ENCODE data around the gene NEK6.

Gene NEK6

GRCh38 chr9:124347206-124347967, 89.6 kb downstream of the NEK6 start:
- TF ChIP-seq, protein P1, sequence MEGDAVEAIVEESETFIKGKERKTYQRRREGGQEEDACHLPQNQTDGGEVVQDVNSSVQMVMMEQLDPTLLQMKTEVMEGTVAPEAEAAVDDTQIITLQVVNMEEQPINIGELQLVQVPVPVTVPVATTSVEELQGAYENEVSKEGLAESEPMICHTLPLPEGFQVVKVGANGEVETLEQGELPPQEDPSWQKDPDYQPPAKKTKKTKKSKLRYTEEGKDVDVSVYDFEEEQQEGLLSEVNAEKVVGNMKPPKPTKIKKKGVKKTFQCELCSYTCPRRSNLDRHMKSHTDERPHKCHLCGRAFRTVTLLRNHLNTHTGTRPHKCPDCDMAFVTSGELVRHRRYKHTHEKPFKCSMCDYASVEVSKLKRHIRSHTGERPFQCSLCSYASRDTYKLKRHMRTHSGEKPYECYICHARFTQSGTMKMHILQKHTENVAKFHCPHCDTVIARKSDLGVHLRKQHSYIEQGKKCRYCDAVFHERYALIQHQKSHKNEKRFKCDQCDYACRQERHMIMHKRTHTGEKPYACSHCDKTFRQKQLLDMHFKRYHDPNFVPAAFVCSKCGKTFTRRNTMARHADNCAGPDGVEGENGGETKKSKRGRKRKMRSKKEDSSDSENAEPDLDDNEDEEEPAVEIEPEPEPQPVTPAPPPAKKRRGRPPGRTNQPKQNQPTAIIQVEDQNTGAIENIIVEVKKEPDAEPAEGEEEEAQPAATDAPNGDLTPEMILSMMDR (IDR thresholded peaks at IDR 0.05; ENCODE audit: low read depth, low read length, missing control alignments), result no peak
- in situ Hi-C loops (cut with HindIII; ENCODE audit: low pct_ligation_motif_present, low sequenced_read_pairs), result no loop called here
- Histone ChIP-seq H3K27ac (no peak overlapping the region), H3K4me3 (ENCODE audit: low read depth, low read length) (no peak overlapping the region), H3K27me3 (replicated peaks) (no peaks in the 10 kb centered on the region), H3K36me3 (replicated peaks) (peaks cover 78% of the 10 kb centered on the region)
- no peak for DNase-seq

- H3K4me3 ChIP-seq (ENCODE audit: low read depth, low read length), result no peak overlapping the region
- in situ Hi-C loops (cut with HindIII; ENCODE audit: low pct_ligation_motif_present, low sequenced_read_pairs), result no loop called here
Measured at GRCh38 chr9:124347968-124348358, 90.2 kb downstream of the NEK6 start.

GRCh38 chr9:124348363-124348762, 90.6 kb downstream of the NEK6 start:
- Histone ChIP-seq H3K36me3 (replicated peaks) (peaks cover 87% of the 10 kb centered on the region), H3K27ac (no peak overlapping the region), H3K27me3 (replicated peaks) (no peaks in the 10 kb centered on the region), H3K4me3 (ENCODE audit: low read depth, low read length) (no peak overlapping the region)
- in situ Hi-C loops (cut with HindIII; ENCODE audit: low pct_ligation_motif_present, low sequenced_read_pairs), result no loop called here
- DNase-seq, result no peak
- TF ChIP-seq, protein P1 (IDR thresholded peaks at IDR 0.05; ENCODE audit: low read depth, low read length, missing control alignments), result no peak

More at GRCh38 chr9:124347968-124348358, 90.2 kb downstream of the NEK6 start:
- no peak overlapping the region for H3K27ac ChIP-seq
- TF ChIP-seq, protein P1 (IDR thresholded peaks at IDR 0.05; ENCODE audit: low read depth, low read length, missing control alignments), result no peak
- no peaks in the 10 kb centered on the region for H3K27me3 ChIP-seq (replicated peaks)
- no peak for DNase-seq
- H3K36me3 ChIP-seq (replicated peaks), result peaks cover 83% of the 10 kb centered on the region

DNA sequence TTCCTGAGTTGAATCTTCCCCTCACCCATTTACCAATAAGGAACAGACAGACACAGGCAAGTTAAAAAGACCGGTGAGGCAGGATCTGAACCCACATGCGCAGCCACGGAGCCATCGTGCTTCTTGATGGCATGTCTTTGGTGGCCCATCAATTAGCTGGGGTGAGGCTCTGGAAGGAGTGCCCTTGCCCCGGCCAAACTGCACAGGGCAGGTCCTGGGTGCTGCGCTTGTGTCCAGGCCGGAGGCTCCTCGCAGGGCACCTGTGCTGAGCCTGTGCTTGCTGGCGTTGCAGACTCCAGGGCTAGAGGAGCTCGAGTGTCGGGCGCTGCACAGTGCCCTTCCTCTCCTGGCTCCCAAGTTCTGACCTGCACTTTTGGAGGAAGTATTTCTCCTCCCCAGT, 91.1 kb downstream of the NEK6 start:
- DNase-seq, result no peak
- H3K27ac ChIP-seq, result no peak overlapping the region
- H3K4me3 ChIP-seq (ENCODE audit: low read depth, low read length), result no peak overlapping the region
- in situ Hi-C loops (cut with HindIII; ENCODE audit: low pct_ligation_motif_present, low sequenced_read_pairs), result no loop called here
- H3K27me3 ChIP-seq (replicated peaks), result no peaks in the 10 kb centered on the region
- TF ChIP-seq, protein P1 (IDR thresholded peaks at IDR 0.05; ENCODE audit: low read depth, low read length, missing control alignments), result no peak
- peaks cover 84% of the 10 kb centered on the region for H3K36me3 ChIP-seq (replicated peaks)

- no peaks in the 10 kb centered on the region for H3K27me3 ChIP-seq (replicated peaks)
- H3K36me3 ChIP-seq (replicated peaks), result peaks cover 79% of the 10 kb centered on the region
- DNase-seq, result no peak
- TF ChIP-seq, protein P1 (IDR thresholded peaks at IDR 0.05; ENCODE audit: low read depth, low read length, missing control alignments), result no peak
- in situ Hi-C loops (cut with HindIII; ENCODE audit: low pct_ligation_motif_present, low sequenced_read_pairs), result no loop called here
- no peak overlapping the region for H3K4me3 ChIP-seq (ENCODE audit: low read depth, low read length)
- no peak overlapping the region for H3K27ac ChIP-seq
Measured at GRCh38 chr9:124349267-124349666, 91.5 kb downstream of the NEK6 start.

All from brain microvascular endothelial cell (primary cell).